Left hindlimb (tissue), 1 donor: Measurements from ENCODE around the gene HDAC4.

Experiments
- DNase-seq: peaks from one replicate; pipeline ENCODE4 v3.0.0-alpha.2; 2018

The HDAC4 gene

DNA sequence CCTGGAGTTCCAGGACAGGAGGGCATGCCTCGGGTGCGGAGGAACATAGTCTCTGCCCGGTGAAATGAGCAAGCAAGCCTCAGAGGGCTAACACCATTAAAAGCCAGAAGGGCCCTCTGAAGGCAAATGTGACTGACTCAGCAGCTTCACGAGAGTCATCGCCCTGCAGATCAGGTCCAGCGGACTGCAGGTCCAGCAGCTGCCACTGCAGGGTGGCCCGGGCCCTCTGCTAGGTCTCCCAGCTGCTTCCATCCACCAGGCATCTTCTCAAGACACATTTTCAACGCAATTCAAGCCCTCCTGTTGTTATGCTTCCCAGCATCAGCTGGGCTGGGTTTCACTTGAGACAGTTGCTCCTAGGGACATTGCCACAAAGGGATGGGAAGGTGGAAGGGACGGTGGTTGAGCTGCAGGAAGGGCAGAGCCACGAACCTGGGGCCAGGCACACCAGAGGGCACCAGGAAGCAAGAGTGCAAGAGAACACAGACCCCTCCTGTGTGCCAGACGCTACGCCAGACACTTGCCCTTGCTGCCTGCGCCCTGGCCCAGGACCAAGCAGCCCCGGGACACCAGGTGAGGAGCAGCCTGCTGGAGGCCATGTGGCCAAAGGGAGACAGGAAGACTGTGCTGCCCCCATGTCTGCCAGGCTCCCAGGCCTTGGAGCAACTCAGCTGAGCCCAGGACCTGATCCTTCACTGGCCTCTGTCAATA, 173.0 kb downstream of the HDAC4 start:
- peak; percentile 56 for DNase-seq

DNA sequence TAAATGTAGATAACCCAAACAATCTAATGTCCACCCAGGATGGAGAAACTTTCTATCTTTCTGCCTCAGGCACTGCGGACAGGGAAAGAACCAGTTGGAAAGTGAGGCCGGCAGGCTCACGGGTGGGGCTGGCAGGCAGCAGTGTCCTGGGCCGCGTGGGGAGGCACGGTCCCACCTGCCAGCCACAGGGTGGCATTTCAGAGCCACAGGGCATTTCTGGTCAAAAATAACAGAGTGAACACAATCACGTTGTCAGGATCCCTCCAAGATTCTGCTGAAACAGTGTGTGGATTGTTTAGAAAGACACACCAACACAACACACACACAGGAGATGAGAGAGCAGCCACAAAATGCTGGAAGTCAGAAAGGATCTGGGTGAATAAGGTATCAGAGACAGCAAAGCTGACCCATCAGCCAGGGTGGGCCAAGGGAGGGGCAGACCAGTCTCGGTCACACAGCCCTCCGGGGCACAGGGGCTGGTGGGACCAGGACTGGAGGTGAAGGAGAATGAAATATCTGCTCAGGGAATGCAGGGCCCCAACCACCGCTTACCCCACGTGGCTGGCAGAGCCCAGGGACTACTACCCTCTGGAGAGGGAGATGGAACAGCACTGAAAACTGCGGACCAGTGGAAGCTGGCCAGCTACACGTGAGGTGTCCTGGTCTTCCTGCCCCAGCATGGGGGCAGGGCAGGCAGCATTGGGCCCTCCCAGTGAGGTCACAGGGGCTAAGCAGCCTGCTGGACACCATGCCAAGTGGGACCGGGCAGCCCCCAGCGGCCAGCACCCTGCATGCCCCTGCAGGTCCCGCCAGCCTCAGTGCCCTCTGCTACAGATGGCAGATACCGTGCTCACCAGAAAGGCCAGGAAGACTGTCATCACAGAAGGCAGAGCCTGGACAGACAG, 173.9 kb downstream of the HDAC4 start:
- DNase-seq, result peak; percentile 32

DNA sequence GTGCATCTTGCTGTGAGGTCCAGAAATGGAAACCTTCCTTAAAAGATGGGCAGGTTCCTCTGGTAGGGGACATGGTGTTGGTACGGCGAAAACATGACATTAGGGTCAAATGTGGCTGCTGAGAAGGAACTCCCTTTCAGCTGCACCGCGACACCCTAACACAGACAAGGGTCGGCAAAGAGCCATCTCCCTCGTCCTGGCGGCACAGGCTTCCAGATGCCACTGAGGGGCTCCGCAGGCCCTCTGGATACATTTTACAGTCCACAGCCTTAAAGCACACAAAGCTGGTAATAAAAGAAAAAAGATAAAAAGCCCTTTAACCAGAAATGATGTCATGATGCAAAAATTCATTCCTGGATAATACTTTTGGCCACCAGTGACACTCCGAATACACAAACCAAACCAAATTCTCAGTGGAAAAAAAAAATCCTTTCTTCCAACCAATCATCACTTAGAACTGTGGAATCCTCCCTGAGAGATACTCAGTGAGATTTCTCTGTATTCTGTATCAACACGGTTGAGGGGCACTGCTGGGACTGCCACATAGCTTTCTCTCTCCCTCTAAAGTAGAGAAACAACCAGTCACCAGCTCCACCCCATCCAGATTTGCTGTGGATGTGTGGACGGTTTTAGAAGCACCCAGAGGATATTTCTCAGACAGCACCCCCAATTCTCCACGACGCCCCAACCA, 174.8 kb downstream of the HDAC4 start:
- DNase-seq, result peak; percentile 44

DNA sequence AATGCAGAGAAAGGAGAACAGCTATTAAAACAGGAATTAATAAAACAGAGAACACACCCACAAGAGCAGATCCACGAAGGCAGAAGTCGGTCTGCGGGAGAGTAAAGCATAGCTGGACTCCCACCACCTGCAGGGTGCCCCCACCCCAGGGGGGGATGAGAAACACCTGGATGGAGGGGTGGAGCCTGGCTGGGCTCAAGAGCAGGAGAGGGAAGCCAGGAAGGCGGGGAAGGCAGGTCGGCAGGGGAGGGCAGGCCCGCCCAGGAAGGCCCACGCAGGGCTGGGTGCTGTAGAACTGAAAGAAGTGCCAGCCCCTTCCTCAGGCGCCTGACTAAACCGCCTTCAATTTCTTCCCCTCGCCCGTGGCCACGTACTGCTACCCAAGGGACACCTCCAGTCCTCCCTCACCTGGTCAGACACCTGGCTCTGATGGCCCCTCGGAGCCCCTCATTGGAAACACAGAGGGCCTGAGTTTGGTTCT, 175.4 kb downstream of the HDAC4 start:
- peak; percentile 36 for DNase-seq

DNA sequence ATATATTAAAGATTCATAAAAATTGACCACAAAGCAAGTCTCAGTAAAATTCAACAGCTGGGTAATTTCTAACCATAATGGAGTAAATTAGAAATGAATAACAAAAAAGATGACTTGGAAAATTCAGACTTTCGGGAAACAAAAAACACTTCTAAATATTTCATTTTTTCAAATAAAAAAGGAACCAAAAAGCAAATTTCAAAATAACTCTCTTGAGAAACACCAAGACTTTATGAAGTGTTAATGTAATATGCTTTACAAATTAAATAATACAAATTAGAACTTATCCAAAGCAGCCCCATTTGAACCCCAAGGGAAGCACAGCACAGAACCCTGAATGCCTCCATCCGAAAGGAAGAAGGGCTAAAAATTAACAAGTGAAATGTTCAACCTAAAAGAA, 175.9 kb downstream of the HDAC4 start:
- DNase-seq, result no peak

DNA sequence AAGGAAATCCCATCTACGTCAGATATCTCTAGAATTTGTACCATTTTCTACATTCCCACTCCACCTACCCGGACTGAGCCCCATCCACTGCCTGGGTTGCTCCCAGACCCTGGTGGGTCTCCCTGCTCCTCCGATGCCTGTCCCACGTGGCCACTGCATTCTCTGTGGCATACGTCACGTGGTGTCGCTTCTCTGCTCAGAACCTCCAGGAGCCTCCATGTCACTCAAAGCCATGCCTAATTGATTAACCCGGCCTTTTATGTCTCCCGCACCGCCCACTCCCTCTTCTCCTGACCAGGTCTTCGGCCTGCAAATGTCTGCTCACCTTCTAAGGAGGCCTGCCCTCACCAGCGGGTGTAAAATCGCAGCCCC, 176.6 kb downstream of the HDAC4 start:
- no peak for DNase-seq

DNA sequence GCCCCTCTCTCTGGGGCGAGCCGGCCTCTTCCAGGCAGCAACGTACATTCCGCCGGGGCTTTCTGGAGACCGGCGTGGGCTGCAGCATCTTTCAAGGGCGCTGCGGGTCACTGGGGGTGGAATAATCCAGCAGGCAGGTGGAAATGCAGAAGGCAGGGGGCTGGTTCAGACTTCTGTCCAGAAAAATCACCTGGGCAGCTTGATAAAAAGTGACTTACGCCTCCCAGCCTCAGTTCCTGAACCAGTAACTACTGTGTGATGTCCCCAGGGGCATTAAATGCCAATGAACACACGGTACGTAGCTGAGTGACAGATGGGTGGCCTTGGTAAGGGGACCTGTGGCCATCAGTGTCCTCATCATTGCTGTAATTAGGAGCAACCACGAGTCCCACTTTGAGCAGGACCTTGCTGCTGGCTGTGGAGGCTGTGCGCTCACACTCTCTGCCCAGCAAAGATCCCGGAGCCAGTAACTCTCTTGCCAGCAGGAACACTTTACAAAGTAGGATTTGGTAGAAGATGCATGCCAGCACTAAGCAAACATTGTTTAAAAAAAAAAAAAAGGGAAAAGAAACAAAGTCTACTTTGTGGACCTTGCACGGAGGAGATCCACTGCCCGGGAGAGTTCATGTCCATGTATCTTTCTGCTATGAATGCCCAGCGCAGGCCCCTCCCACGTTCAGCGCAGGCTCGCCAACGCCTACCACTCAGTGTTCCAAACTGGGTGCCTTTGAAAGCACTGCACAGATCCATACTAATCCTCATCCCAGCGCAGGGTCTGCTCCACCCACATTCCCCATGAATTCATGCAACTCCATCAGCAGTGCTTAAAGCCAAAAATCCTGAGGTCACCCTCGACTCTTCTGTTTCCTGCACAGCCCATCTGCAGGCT, 177.3 kb downstream of the HDAC4 start:
- peak; percentile 82 for DNase-seq

DNA sequence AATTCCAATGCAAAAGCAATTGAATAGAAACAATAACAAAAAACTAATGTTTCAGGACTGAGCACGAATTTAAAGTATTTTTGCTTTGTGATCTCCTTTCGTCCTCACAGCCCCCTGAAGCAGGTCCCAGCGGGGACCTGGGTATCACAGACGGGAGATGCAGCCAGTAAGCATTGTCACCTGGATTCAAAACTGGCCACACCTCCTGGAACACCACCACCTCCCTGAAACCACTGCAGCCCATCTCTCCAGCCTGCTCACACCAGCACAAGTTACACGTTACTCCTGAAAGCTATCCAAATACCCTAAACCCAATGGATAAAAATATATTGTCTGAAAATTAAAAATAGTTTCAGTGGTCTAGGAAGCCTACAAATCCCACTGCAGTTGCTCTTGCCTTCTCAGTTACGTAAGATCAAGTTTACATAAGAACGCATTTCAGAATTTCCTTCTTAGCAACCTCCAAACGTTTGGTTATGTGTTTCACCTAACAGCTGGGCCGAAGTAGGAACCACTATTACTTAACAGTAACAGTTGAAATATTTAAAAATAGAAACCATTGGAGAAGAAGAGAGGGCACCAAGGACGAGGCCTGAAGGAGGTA, 178.0 kb downstream of the HDAC4 start:
- no peak for DNase-seq

DNA sequence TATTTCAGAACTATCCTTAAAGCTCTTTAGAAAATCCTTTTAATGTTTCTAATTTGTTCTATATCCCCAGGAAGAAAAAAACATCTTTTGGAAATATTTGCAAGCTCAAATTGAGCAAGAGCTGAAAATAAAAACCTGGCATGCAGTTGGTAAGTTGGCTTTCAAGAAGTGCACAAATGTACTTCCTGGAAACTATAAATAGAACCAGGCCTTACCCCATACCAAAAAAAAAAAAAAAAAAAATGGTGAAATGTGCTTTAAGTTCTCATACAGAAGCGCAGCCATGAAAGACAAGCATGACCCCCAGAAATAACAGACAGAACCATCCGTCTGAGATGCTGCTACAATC, 178.5 kb downstream of the HDAC4 start:
- no peak for DNase-seq

DNA sequence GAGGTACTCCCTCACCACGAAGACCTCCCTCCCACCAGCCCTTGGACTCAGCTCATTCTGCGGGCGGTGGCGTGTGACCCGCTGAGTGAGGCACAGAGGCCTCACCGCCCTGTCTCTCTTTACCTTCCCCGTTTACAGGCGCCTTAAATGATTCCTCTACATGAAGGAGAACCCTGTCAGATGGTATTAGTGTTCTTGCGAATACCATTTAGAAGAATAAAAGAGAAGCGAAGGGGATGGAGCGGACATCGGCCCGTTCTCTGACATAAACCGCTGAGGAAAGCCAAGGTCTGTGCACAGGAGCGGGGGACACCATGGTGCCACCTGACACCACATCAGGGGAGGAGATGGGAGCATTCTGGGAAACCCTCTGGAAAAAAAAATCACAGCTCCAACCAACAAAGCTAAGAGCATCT, 179.8 kb downstream of the HDAC4 start:
- DNase-seq, result no peak

DNA sequence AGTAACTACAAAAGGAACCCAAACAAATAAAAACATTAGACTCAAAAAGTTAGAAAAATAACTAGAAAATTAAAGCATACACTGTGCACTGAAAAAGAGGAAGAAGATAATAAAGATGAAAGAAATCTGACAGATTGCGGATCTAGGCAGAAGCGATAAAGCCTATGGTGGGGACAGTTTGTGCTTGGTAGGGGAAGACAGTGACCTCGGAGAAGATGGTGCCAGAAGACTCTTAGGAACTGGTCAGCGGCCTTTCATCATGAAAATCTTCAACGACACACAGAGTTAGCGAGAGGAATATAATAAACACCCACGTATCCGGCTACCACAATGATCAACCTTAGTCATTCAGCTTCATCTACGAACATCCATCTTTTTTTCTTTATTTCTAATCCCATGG, 180.5 kb downstream of the HDAC4 start:
- no peak for DNase-seq

DNA sequence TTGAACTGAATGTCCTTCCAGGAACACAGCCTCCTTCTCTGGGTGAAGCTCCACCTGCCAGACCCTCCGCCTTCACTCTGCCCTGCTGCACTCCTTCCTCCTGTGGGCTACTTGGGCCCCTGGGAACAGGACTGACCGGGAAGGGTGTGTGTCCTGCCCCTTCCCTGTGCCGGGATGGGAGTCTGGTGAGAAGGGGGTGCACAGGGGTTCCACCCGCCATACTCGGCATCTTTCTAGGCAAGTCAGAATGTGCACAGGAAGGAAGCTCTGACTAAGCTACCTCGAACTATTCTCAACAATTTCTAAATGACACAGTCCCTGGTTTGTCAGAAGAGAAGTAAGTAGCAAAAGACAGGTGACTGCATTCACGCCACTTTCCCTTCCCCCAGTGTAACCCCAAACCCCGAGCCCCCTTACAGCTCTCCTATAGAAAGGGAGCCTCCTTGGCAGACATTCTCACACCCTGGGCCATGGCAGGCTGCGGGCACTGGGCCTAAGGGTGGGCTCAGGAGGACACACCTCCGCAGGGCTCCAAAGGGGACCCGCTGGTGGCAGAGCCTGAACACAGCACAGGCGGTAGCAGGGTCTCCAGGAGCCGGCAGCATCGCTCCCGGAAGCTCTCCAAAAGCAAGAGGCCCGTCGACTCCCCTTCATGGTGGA, 184.1 kb downstream of the HDAC4 start:
- no peak for DNase-seq

DNA sequence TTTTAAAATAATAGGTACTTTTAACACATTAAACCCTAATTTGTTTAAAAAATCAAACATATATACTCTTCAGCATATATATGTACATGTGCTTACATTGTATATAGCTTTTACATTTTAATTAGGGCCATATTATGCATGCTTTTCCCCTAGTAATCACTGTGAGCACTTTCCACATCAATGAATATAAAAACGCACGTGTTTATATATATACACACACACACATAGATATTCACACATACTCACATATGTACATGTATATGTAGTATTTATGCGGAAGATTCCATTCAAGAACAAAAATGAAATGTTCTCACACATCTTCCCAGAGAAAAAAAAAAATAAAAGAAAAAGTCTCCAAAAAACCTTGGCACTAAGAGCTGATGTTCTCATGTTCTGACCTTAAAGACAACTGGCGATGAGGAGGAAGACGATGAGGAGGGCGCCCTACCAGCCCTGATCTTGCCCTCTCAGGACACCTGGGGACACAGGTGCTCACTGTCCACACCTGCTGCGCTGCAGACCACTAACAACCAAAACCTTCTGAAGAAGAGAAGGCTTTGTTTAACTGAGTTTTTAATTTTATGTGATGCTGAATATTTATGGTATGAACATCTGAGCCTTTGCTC, 184.7 kb downstream of the HDAC4 start:
- no peak for DNase-seq

DNA sequence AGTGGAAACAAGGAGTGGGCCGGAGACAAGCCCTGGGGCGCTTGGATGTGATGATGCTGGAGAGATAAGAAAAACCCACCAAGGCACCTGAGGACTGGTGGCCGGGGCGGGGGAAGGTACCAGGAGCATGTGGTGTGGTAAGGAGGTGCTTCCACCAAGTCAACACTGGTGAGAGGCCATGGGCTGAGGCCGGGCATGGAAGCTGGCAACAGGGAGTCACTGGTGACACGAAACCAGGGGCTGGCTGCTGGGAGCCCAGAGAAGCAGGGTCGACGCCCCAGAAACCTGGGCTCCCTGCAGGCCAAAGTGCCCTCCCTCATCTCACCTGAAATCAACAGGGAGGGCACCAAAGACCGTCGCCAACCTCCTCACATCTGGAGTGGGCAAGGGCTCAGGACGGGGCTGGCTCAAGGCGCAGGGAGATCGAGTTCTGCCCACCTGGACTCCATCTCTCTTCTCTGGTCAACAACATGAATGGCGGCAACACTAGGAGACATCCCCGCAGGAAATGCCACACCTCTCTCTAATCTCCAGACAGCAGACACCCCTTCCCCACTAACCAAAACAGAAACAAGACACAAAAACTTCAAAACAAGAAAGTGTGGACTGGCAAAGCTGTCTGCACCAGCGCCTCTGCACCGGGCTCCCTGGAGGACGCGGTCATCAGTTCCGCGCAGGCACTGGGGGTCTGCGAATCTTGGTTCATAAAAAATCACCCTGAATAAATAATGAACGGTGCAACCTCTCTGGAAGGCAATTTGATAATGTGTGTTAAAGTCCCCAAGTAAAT, 185.5 kb downstream of the HDAC4 start:
- no peak for DNase-seq

DNA sequence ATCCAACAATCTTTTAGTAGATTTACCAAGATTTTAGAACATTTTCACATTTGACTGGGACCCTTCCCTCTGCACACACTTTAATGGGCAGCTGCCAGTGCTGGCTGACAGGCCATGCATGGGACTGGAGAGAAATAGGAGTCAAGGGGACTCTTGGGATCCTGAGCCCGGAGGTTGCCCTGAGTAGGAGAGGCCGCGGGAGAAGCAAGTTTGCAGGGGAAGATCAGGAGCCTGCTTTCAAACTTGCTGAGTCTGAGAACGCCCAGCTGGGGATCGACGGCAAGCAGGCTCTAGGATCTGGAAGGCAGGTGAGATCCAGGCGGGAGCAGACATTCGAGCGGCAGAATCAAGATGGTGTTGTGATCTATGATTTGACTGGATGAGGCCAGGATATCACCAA, 186.1 kb downstream of the HDAC4 start:
- DNase-seq, result no peak

DNA sequence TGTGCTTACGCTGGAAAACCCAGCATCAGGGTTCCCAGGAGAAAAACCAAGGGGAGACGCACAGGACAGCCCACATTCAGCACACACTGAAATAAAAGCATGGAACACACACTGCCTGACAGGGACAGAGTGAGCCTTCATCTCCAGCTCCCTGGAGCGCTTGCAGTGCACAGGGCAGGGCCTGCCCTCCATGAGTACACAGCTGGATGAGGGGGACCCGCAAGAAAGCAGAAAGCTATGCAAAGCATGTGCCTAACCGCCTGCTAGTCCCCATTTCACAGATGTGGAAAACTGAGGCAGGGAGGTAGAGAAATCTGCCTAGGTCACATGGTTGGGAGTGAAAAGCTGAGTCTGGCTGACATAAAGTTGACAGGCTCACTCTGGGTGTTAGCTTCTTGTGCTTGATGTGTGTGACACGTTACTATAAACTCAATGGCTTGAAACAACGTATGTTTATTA, 187.1 kb downstream of the HDAC4 start:
- no peak for DNase-seq

DNA sequence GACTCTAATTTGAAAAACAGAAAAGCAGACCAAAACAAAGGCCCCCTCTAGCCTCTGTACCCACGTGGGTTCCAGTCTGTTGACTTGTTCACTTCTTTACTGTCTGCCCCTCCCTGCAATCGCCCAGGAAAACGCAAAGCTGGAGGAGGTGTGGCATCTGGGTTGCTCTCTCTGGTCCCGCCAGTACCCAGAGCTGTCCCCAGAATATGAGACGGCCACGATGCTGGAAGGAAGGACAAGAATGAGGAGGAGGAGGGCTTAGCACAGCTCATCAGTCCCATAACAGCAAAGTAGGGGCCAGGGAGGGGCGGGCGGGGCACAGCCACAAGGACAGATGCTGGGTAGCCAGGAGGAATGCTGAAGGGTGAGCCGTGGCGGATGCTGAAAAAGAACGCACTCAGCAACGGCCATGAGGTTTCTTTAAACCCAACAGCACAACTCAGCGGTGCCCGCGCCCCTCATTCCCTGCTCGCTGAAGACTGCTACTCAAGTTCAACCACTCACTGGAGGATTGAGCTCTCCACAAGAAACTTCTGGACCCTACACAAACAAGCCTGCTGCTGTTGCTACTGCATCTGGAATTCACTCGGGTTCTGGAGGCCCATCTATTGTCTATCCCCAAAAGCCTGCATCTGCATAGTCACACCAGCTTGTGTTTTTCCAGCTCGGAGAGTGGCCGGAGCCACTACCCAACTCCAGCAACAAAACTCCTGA, 187.7 kb downstream of the HDAC4 start:
- DNase-seq, result no peak

DNA sequence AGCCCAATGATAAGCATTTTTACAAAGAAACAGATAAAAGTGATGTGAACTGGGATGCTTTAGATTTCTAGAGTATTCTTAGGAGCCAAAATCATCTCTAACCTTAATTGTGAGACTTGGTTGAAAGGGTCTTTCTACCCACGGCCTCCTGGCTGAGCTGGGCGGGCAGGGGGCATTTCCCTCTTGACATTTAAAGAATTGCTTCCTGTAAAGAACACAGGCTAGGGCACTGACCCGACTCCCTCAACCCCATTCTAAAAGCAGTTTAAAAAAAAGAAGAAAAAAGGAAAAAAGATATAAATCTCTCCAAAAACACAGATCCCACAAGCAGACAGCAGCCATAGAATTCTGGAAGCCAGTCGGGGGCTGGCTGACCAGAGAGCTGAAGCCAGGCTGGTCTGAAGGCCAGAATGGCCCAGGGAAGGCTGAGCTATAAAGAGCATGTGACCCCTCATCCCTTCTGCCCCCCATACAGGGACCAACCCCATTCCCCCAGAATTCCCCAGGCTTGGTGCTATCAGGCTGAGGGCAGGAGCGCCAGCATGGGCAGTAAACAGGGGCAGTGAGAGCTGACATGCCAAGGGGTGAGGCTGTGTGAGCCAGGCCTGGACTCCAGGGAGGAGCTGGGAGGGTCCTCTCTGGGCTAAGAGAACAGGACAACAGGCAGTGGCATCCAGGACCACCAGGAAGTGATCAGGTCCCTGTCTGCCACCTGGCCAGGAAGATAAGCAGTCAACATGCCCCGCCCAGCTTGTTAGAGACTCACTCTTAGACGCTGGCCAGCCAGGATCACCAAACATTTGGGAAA, 188.5 kb downstream of the HDAC4 start:
- DNase-seq, result no peak
